GM12875 (cell line): ENCODE data around the gene SLC38A10.

Experiments
- H3K4me3 ChIP-seq: one replicate; pipeline ENCODE4 v1.5.1; 2011; ENCODE audit warnings: low read depth, low read length, control low read depth
- CTCF ChIP-seq: IDR thresholded peaks from 2 replicates; pipeline ENCODE4 v1.5.1; 2011; ENCODE audit warnings: low read depth, mild to moderate bottlenecking, control low read depth, inconsistent platforms, low read length, moderate library complexity, borderline replicate concordance; ENCODE audit not compliant: insufficient read depth

SLC38A10 gene

GRCh38 chr17:81252326-81252986 lies 42.7 kb downstream of the SLC38A10 start:
- no peak for TF ChIP-seq CTCF
- H3K4me3 ChIP-seq = no peak overlapping the region

- no peak for TF ChIP-seq CTCF
- H3K4me3 ChIP-seq = no peak overlapping the region
Measured at GRCh38 chr17:81251709-81252301, 43.3 kb downstream of the SLC38A10 start.

GRCh38 chr17:81251094-81251708 lies 43.9 kb downstream of the SLC38A10 start:
- TF ChIP-seq CTCF = no peak
- no peak overlapping the region for H3K4me3 ChIP-seq

DNA sequence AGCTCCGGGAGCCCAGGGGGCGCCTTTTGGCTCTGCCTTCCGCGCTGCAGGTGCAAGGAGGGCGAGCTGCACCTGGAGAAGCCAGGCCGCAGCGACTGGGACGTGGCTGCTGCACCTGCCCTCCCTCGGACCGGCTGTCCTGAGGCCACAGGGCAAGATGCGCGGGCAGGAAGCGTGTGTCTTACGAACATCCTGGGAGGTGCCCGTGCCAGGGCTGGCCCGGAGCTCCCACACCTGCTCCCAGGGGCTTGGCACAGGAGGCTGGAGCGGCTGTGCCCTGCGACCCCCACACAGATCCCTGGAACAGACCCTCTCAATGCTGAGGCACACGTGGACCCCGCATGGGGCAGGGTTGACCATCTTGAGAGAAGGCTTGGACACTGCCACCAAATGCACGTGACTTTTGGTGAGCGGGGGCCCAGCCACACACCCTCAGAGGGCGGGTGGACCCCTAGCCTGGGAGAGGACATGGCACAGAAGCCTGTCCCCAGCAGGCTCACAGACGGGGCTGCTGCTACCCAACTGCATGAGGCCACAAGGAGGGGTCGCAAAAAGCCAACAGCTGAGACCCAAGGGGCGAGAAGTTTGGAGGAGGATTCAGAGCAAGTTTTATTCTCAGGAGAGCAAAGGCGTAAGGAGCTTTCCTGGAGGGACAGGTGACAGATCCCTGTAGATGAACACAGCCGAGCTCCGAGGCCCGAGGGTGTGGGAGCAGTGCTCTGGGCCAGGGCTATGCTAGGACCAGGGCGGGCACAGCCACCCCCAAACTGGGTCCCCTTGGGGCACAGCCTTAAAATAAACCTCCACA lies 44.6 kb downstream of the SLC38A10 start:
- no peak overlapping the region for H3K4me3 ChIP-seq
- TF ChIP-seq CTCF = no peak

DNA sequence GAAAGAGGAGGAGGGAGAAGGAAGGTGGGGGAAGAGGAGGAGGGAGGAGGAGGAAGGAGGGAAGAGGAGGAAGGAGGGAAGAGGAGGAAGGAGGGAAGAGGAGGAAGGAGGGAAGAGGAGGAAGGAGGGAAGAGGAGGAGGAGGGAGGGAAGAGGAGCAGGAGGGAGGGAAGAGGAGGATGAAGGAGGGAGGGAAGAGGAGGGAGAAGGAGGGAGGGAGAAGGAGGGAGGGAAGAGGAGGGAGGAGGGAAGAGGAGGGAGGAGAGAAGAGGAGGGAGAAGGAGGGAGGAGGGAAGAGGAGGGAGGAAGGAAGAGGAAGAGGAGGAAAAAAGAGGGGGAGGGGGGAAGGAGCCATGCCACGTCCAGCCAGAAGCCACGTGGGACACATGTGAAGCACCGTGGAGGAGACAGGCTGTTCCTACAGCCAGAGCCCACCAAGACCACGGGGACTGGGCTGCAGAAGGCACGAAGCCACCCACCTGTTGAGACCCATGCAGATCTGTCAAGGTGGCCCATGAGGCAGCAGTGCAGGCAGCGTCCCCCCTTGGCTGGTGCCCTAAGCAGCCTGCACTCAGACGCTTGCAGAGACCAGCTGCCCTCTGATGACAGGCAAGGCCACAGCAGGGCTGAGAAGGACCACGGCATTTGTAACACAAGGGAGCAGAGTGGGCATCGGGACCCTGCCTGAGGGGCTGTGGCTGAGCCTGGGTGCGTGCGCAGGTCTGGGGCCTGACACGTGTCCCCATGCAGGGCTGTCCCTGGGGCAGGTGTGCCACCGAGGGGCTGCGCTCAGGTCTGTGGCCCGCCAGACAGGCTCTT lies 45.7 kb downstream of the SLC38A10 start:
- no peak overlapping the region for H3K4me3 ChIP-seq
- no peak for TF ChIP-seq CTCF

- no peak for TF ChIP-seq CTCF
- H3K4me3 ChIP-seq = no peak overlapping the region
Measured at GRCh38 chr17:81248649-81249048, 46.5 kb downstream of the SLC38A10 start.
